ENCODE results near the gene SLC35F4. TPM values are rescaled to one million over a fixed set of nuclear protein-coding genes. Genes with fewer than 3 reads are reported as not detected.

SLC35F4 gene
- total RNA-seq, 1 donor from 2014 or later = not detected

GRCh38 chr14:57634335-57634734, 231.6 kb downstream of the SLC35F4 start:
- DNase-seq (ENCODE audit: low read depth, low spot score) = no peak

GRCh38 chr14:57632649-57633048, 233.2 kb downstream of the SLC35F4 start:
- DNase-seq (ENCODE audit: low read depth, low spot score) = no peak

GRCh38 chr14:57617510-57617909, 248.4 kb downstream of the SLC35F4 start:
- DNase-seq (ENCODE audit: low read depth, low spot score) = no peak

GRCh38 chr14:57612946-57613345, 252.9 kb downstream of the SLC35F4 start:
- no peak for DNase-seq (ENCODE audit: low read depth, low spot score)

GRCh38 chr14:57611555-57612075, 254.3 kb downstream of the SLC35F4 start:
- no peak for DNase-seq (ENCODE audit: low read depth, low spot score)

GRCh38 chr14:57610631-57611030, 255.3 kb downstream of the SLC35F4 start:
- DNase-seq (ENCODE audit: low read depth, low spot score) = no peak

GRCh38 chr14:57609192-57610075, 256.5 kb downstream of the SLC35F4 start:
- DNase-seq (ENCODE audit: low read depth, low spot score) = no peak

- no peak for DNase-seq (ENCODE audit: low read depth, low spot score)
Observed at GRCh38 chr14:57607086-57607485, 258.8 kb downstream of the SLC35F4 start.

- DNase-seq (ENCODE audit: low read depth, low spot score) = no peak
Observed at GRCh38 chr14:57583396-57583795, 282.5 kb downstream of the SLC35F4 start.

GRCh38 chr14:57582746-57583145, 283.1 kb downstream of the SLC35F4 start:
- no peak for DNase-seq (ENCODE audit: low read depth, low spot score)

GRCh38 chr14:57578801-57579200, 287.1 kb downstream of the SLC35F4 start:
- no peak for DNase-seq (ENCODE audit: low read depth, low spot score)

- DNase-seq (ENCODE audit: low read depth, low spot score) = no peak
Observed at GRCh38 chr14:57576498-57576897, 289.4 kb downstream of the SLC35F4 start.

- DNase-seq (ENCODE audit: low read depth, low spot score) = no peak
Observed at GRCh38 chr14:57575482-57575881, 290.4 kb downstream of the SLC35F4 start.

GRCh38 chr14:57574617-57575288, 291.1 kb downstream of the SLC35F4 start:
- DNase-seq (ENCODE audit: low read depth, low spot score) = no peak

- DNase-seq (ENCODE audit: low read depth, low spot score) = no peak
Observed at GRCh38 chr14:57573173-57573572, 292.7 kb downstream of the SLC35F4 start.

GRCh38 chr14:57568554-57568953, 297.3 kb downstream of the SLC35F4 start:
- DNase-seq (ENCODE audit: low read depth, low spot score) = no peak

GRCh38 chr14:57567220-57567619, 298.7 kb downstream of the SLC35F4 start:
- no peak for DNase-seq (ENCODE audit: low read depth, low spot score)

GRCh38 chr14:57560681-57561080, 305.2 kb downstream of the SLC35F4 start:
- no peak for DNase-seq (ENCODE audit: low read depth, low spot score)

GRCh38 chr14:57559576-57559975, 306.3 kb downstream of the SLC35F4 start:
- no peak for DNase-seq (ENCODE audit: low read depth, low spot score)

GRCh38 chr14:57549765-57550420, 316.0 kb downstream of the SLC35F4 start:
- DNase-seq (ENCODE audit: low read depth, low spot score) = no peak

GRCh38 chr14:57549016-57549564, 316.8 kb downstream of the SLC35F4 start:
- DNase-seq (ENCODE audit: low read depth, low spot score) = no peak

- DNase-seq (ENCODE audit: low read depth, low spot score) = no peak
Observed at GRCh38 chr14:57547131-57547530, 318.8 kb downstream of the SLC35F4 start.
